GM19238 (cell line): ENCODE data around the gene FLOT2.
"Not testable (repeated sequence)": the region's sequence is repeated elsewhere in the genome, so short reads cannot be mapped to it uniquely, and the experiment has no call there.

Source experiments
- DNase-seq: peaks from one replicate; pipeline ENCODE4 v3.0.0; 2011; ENCODE audit warnings: low spot score; ENCODE audit not compliant: insufficient read length

The FLOT2 gene

GRCh38 chr17:28917029-28917428 lies 19.5 kb upstream of the FLOT2 start:
- no peak for DNase-seq

GRCh38 chr17:28916302-28916934 lies 18.9 kb upstream of the FLOT2 start:
- no peak for DNase-seq

GRCh38 chr17:28912938-28913333 lies 15.4 kb upstream of the FLOT2 start:
- no peak for DNase-seq

- DNase-seq: no peak
Measured at GRCh38 chr17:28912281-28912937, 14.9 kb upstream of the FLOT2 start.

- no peak for DNase-seq
Measured at GRCh38 chr17:28911411-28912045, 14.0 kb upstream of the FLOT2 start.

- no peak for DNase-seq
Measured at GRCh38 chr17:28910534-28910933, 13.0 kb upstream of the FLOT2 start.

GRCh38 chr17:28908640-28909167 lies 11.2 kb upstream of the FLOT2 start:
- no peak for DNase-seq

GRCh38 chr17:28907709-28908475 lies 10.4 kb upstream of the FLOT2 start:
- no peak for DNase-seq

GRCh38 chr17:28906706-28907438 lies 9.3 kb upstream of the FLOT2 start:
- DNase-seq: no peak

GRCh38 chr17:28906276-28906675 lies 8.7 kb upstream of the FLOT2 start:
- DNase-seq: no peak

- no peak for DNase-seq
Measured at GRCh38 chr17:28904800-28905199, 7.3 kb upstream of the FLOT2 start.

GRCh38 chr17:28903546-28903841 lies 6.0 kb upstream of the FLOT2 start:
- not testable (repeated sequence) for DNase-seq

- DNase-seq: peak; percentile 94
Measured at GRCh38 chr17:28902819-28903545, 5.4 kb upstream of the FLOT2 start, which contains the start of gene DHRS13. Gene DHRS13, minus strand, starts transcription at chr17:28903079. Its CDS starts 135 bp downstream, at chr17:28902944.

GRCh38 chr17:28901866-28902818 lies 4.6 kb upstream of the FLOT2 start:
- DNase-seq: peak; percentile 41

GRCh38 chr17:28900986-28901726 lies 3.6 kb upstream of the FLOT2 start:
- no peak for DNase-seq

GRCh38 chr17:28899212-28899815 lies 1.8 kb upstream of the FLOT2 start:
- no peak for DNase-seq

GRCh38 chr17:28898527-28898955 lies 1.0 kb upstream of the FLOT2 start:
- no peak for DNase-seq
